Stimulated activated naive CD8-positive, alpha-beta T cell treated with anti-CD3 and anti-CD28 coated beads, Interleukin-15, amount 100 ng/mL, for 72 hours (primary cell): ENCODE measurements around the gene TSPAN14.
A peak's percentile ranks its signal among the peaks of the same experiment; 100 is the strongest.
"Not testable (repeated sequence)": the region's sequence is repeated elsewhere in the genome, so short reads cannot be mapped to it uniquely, and the experiment has no call there.

Source experiments
- ATAC-seq: fragments of 150-1000 bp; cut with Tn5 transposase; 2 replicates; pipeline ENCODE4 v1.10.0; 2021; ENCODE audit warnings: mild to moderate bottlenecking, moderate library complexity
- DNase-seq, 2 donors: peaks; one replicate each; pipeline ENCODE4 v3.0.0; 2021 to 2022
- H3K27ac Mint-ChIP-seq, 2 donors: one replicate each; pipeline ENCODE4 v1.8.0; 2022; ENCODE audit warnings: mild to moderate bottlenecking in 2 of 2, mixed read lengths in 2 of 2, moderate library complexity in 2 of 2
- H3K27me3 Mint-ChIP-seq: one replicate; pipeline ENCODE4 v1.8.0; 2022; ENCODE audit warnings: mixed read lengths
- H3K4me1 Mint-ChIP-seq: one replicate; pipeline ENCODE4 v1.8.0; 2022; ENCODE audit warnings: mild to moderate bottlenecking, mixed read lengths
- H3K4me3 Mint-ChIP-seq, 2 donors: one replicate each; pipeline ENCODE4 v1.8.0; 2022; ENCODE audit warnings: mild to moderate bottlenecking in 2 of 2, mixed read lengths in 2 of 2, moderate library complexity in 1 of 2
- H3K9me3 Mint-ChIP-seq, 2 donors: one replicate each; pipeline ENCODE4 v1.8.0; 2022; ENCODE audit warnings: mixed read lengths in 2 of 2

Gene TSPAN14

GRCh38 chr10:80538481-80539185, 84.5 kb downstream of the TSPAN14 start:
- no peak overlapping the region for H3K27ac Mint-ChIP-seq
- DNase-seq: no peak
- peaks cover 50% of the 10 kb centered on the region for H3K4me1 Mint-ChIP-seq
- no peak overlapping the region for H3K4me3 Mint-ChIP-seq
- no peak for ATAC-seq
- H3K27me3 Mint-ChIP-seq: no peaks in the 10 kb centered on the region
- H3K9me3 Mint-ChIP-seq: no peaks in the 10 kb centered on the region

DNA sequence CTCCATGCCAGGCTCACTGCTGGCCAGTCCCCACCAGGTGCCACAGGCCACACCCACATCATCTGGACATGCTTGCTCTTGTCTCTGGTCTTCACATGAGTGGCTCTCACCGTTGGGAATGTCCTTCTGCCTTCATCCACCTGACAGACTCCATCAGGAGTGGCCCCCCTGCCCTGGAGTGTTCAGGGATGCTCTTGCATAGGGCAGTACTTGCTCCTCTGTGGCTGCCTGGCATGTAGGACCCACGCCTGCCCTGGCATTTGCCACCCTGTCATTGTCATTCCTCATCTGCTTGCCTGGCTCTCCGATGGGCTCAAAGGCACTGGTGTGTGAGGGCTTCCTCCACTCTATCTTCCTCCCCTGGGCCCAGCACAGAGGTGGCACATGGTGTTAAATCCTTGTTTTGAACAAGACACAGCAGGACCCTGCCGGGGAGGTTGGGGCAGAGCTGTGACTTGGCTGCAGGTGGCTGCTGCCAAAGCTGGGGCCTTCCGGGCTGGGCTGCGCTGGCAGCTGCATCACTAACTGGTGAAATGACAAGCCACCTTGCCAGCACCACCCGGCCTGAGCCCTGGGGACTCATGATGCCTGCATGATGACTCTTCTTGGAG, 85.4 kb downstream of the TSPAN14 start:
- Mint-ChIP-seq H3K4me3 (no peak overlapping the region), H3K9me3 (no peaks in the 10 kb centered on the region), H3K27ac (no peak overlapping the region), H3K27me3 (peaks cover 2% of the 10 kb centered on the region), H3K4me1 (peaks cover 50% of the 10 kb centered on the region)
- ATAC-seq (no peak), DNase-seq (no peak)

- H3K9me3 Mint-ChIP-seq: no peaks in the 10 kb centered on the region
- H3K4me1 Mint-ChIP-seq: peaks cover 50% of the 10 kb centered on the region
- no peak for ATAC-seq
- peaks cover 7% of the 10 kb centered on the region for H3K27me3 Mint-ChIP-seq
- no peak overlapping the region for H3K27ac Mint-ChIP-seq
- DNase-seq: no peak
- H3K4me3 Mint-ChIP-seq: no peak overlapping the region
These were observed 86.0 kb downstream of the TSPAN14 start for GRCh38 chr10:80540136-80540535.

GRCh38 chr10:80540618-80540980, 86.5 kb downstream of the TSPAN14 start:
- Mint-ChIP-seq H3K4me1 (peaks cover 46% of the 10 kb centered on the region), H3K9me3 (no peaks in the 10 kb centered on the region), H3K27ac (peak overlapping the region in 1 of 2 donors; percentile 35), H3K27me3 (peaks cover 7% of the 10 kb centered on the region), H3K4me3 (no peak overlapping the region)
- DNase-seq: no peak
- ATAC-seq: no peak

GRCh38 chr10:80540981-80541750, 87.1 kb downstream of the TSPAN14 start:
- Mint-ChIP-seq H3K27me3 (peaks cover 7% of the 10 kb centered on the region), H3K27ac (peak overlapping the region in 1 of 2 donors; percentile 35), H3K4me3 (no peak overlapping the region), H3K9me3 (no peaks in the 10 kb centered on the region), H3K4me1 (peaks cover 41% of the 10 kb centered on the region)
- no peak for ATAC-seq
- no peak for DNase-seq

DNA sequence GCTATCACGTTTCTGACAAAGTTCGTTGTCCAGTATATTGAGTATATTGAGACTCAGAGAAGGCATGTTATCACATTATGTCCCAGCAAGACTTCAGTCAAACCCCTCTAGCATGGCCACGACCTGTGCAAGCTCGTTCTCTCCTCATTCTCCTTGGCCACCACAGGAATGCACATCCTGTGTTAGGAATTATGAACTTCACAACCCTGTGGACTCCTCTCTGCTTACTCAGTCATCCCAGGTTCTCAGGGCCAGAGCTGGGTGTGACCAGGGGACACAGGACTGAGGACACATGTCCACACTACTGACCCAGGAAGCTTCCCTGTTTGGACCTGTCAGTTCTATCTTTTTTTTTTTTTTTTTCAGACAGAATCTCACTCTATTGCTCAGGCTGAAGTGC, 87.9 kb downstream of the TSPAN14 start:
- Mint-ChIP-seq H3K4me3 (no peak overlapping the region), H3K27ac (peak overlapping the region in 1 of 2 donors; percentile 50), H3K9me3 (no peaks in the 10 kb centered on the region), H3K4me1 (peaks cover 32% of the 10 kb centered on the region), H3K27me3 (peaks cover 7% of the 10 kb centered on the region)
- DNase-seq: no peak
- ATAC-seq: no peak

GRCh38 chr10:80542652-80543318, 88.7 kb downstream of the TSPAN14 start:
- H3K9me3 Mint-ChIP-seq: no peaks in the 10 kb centered on the region
- peaks cover 7% of the 10 kb centered on the region for H3K27me3 Mint-ChIP-seq
- ATAC-seq (peak; percentile 42), DNase-seq (no peak)
- peaks cover 26% of the 10 kb centered on the region for H3K4me1 Mint-ChIP-seq
- no peak overlapping the region for H3K27ac Mint-ChIP-seq
- H3K4me3 Mint-ChIP-seq: no peak overlapping the region

GRCh38 chr10:80543319-80543672, 89.2 kb downstream of the TSPAN14 start:
- not testable (repeated sequence) for H3K27me3 Mint-ChIP-seq, ATAC-seq, H3K27ac Mint-ChIP-seq, H3K9me3 Mint-ChIP-seq, DNase-seq, H3K4me3 Mint-ChIP-seq
- peaks cover 21% of the 10 kb centered on the region for H3K4me1 Mint-ChIP-seq

- DNase-seq: no peak
- no peak overlapping the region for H3K4me3 Mint-ChIP-seq
- peaks cover 15% of the 10 kb centered on the region for H3K27me3 Mint-ChIP-seq
- H3K4me1 Mint-ChIP-seq: peaks cover 20% of the 10 kb centered on the region
- no peak overlapping the region for H3K27ac Mint-ChIP-seq
- no peaks in the 10 kb centered on the region for H3K9me3 Mint-ChIP-seq
- ATAC-seq: no peak
These were observed 90.3 kb downstream of the TSPAN14 start for GRCh38 chr10:80544316-80544953.

DNA sequence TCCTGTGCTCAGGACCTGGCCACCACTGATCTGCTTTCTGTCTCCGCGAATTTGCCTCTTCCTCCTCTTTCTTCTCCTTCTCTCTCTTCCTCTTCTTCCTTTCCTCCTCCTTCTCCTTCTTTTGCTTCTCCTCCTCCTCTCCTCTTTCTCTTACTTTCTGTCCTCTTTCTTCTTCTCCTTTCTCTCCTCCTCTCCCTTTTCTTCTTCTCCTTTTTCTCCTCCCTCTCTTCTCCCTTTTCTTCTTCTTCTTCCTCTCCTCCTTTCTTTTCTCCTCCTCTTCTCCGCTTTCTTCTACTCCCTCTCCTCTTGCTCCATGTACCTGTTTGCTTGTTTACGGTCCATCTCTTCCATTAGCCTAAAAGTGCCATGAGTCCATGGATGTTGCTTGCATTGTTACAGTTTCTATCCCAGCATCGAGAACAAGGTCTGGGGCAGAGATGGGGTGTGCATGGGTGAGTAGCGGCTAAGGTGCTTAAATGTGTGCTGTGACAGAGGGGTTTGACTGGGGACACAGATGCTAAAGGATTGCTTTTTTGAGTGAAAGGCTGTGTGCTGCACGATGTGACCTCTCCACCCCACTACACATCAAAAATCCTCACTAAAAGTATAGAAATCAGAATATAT, 91.3 kb downstream of the TSPAN14 start:
- no peaks in the 10 kb centered on the region for H3K9me3 Mint-ChIP-seq
- DNase-seq (no peak), ATAC-seq (no peak)
- peak overlapping the region in 1 of 2 donors; percentile 62 for H3K27ac Mint-ChIP-seq
- H3K27me3 Mint-ChIP-seq: peaks cover 15% of the 10 kb centered on the region
- H3K4me3 Mint-ChIP-seq: no peak overlapping the region
- peaks cover 13% of the 10 kb centered on the region for H3K4me1 Mint-ChIP-seq

DNA sequence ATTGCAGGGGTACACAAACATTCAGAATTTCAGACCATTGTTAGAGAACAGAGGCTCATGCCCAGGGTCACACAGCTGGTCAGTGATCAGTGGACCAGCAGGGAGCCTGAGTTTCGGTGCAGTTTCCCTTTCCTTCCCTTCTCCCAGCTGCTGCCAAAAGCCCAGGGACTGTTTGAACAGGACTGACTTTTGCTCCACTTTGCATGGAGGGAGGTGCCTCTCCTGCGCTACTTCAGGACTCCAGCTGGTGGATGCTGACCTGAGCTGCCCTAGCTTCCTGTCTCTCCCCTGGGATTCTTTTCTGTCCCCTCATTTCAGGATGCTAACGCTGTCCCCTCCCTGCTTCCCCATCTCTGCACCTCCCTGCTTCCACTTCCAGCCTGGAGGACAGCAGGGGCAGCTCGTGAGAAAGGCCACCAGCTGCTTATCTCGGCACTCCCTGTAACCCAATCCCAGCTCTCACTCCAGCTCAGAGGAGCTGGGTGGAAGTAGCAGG, 98.1 kb downstream of the TSPAN14 start:
- Mint-ChIP-seq H3K4me1 (no peaks in the 10 kb centered on the region), H3K9me3 (no peaks in the 10 kb centered on the region), H3K4me3 (no peak overlapping the region), H3K27ac (no peak overlapping the region), H3K27me3 (peaks cover 8% of the 10 kb centered on the region)
- ATAC-seq (no peak), DNase-seq (no peak)

DNA sequence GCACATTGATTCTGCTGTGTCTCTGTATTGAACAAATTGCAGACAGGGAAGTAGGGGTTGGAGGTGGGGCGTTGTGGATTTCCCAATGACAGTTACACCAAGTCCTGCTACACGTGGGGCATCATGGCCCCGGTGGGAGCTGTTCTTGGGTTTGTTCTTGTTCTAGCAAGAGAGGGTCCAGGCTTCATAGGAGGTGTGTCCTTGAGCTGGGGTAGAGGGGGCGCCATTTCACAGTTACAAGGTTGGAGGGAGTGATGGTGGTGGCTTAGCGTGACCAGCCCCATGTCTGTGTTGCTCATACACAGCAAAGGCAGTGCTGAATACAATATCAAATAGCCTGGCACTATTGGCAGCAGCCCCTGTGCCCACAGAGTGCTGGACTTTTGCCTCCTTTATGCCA, 99.3 kb downstream of the TSPAN14 start:
- H3K27me3 Mint-ChIP-seq: peaks cover 8% of the 10 kb centered on the region
- H3K4me3 Mint-ChIP-seq: no peak overlapping the region
- no peaks in the 10 kb centered on the region for H3K4me1 Mint-ChIP-seq
- ATAC-seq (no peak), DNase-seq (no peak)
- H3K27ac Mint-ChIP-seq: no peak overlapping the region
- H3K9me3 Mint-ChIP-seq: no peaks in the 10 kb centered on the region

GRCh38 chr10:80554050-80554449, 99.9 kb downstream of the TSPAN14 start:
- Mint-ChIP-seq H3K4me3 (no peak overlapping the region), H3K4me1 (no peaks in the 10 kb centered on the region), H3K27ac (no peak overlapping the region), H3K9me3 (no peaks in the 10 kb centered on the region), H3K27me3 (peaks cover 3% of the 10 kb centered on the region)
- ATAC-seq: no peak
- DNase-seq: no peak

GRCh38 chr10:80555415-80555814, 101.3 kb downstream of the TSPAN14 start:
- DNase-seq: no peak
- H3K4me1 Mint-ChIP-seq: no peaks in the 10 kb centered on the region
- H3K27me3 Mint-ChIP-seq: no peaks in the 10 kb centered on the region
- H3K9me3 Mint-ChIP-seq: no peaks in the 10 kb centered on the region
- H3K27ac Mint-ChIP-seq: no peak overlapping the region
- no peak overlapping the region for H3K4me3 Mint-ChIP-seq
- no peak for ATAC-seq

- ATAC-seq (no peak), DNase-seq (no peak)
- Mint-ChIP-seq H3K27me3 (no peaks in the 10 kb centered on the region), H3K27ac (no peak overlapping the region), H3K4me3 (no peak overlapping the region), H3K4me1 (no peaks in the 10 kb centered on the region), H3K9me3 (no peaks in the 10 kb centered on the region)
These were observed 107.8 kb downstream of the TSPAN14 start for GRCh38 chr10:80561950-80562349.
